HepG2 (cell line): Measurements from ENCODE around the gene CCDC70. TPM values are rescaled to one million over a fixed set of nuclear protein-coding genes. Genes with fewer than 3 reads are reported as not detected.
A peak's percentile ranks its signal among the peaks of the same experiment; 100 is the strongest.

Source experiments
- ATAC-seq: fragments of 200-7000 bp; cut with Tn5 transposase; 3 replicates; pipeline ENCODE4 v1.9.1; 2020; ENCODE audit warnings: mild to moderate bottlenecking, moderate library complexity
- BruUV-seq: library from RNA; stranded (reverse); fragments of 400-500 nt; replicated peaks from 2 replicates; lab custom pipeline; 2021; lab: Mats Ljungman, UMichigan
- CTCF ChIA-PET: fragments of 300-600 bp; formaldehyde crosslinking; extraction: SDS; loops from one replicate; lab custom pipeline; 2021; ENCODE audit warnings: low total read pairs, inconsistent platforms, low intra/inter-chr PET ratio; lab: Yijun Ruan, JAX
- POLR2A ChIA-PET: fragments of 350-600 bp; sonication (Branson Sonifier 250); formaldehyde crosslinking; loops from one replicate; lab custom pipeline; 2020; ENCODE audit warnings: antibody characterized with exemption, inconsistent platforms; lab: Yijun Ruan, JAX
- DNase-seq: peaks from one replicate; pipeline ENCODE4 v3.0.0-alpha.2; 2015; ENCODE audit warnings: low spot score
- FAIRE-seq: peaks from 3 replicates; lab custom pipeline; 2011; peaks lifted over from hg19 to GRCh38; lab: Jason Lieb, UNC
- H2AFZ ChIP-seq: one replicate; pipeline ENCODE4 v1.6.1; 2011; ENCODE audit warnings: low read length, inconsistent platforms
- H3K27ac ChIP-seq: fragments of 300-600 bp; 3 replicates; pipeline ENCODE4 v1.8.0; 2011; ENCODE audit warnings: mixed run types, mild to moderate bottlenecking, mixed read lengths, low read length, inconsistent platforms; ENCODE audit not compliant: insufficient read depth; ENCODE audit errors: extremely low read length
- H3K27me3 ChIP-seq, 2 experiments: fragments of 200-600 bp in 1 of 2; 2 replicates in 1 of 2; 3 replicates in 1 of 2; pipeline versions ENCODE4 v1.6.0 to v1.8.0; 2011; ENCODE audit warnings: low read length in 2 of 2, mild to moderate bottlenecking in 2 of 2, moderate library complexity in 2 of 2, inconsistent platforms in 1 of 2; ENCODE audit not compliant: insufficient read depth in 2 of 2, control insufficient read depth in 1 of 2
- H3K36me3 ChIP-seq, 2 experiments: fragments of 200-600 bp in 1 of 2; replicated peaks in 1 of 2; 2 replicates in 1 of 2; 3 replicates in 1 of 2; pipeline versions ENCODE4 v1.5.1 to v1.8.0; 2011; ENCODE audit warnings: low read length in 2 of 2, inconsistent platforms in 1 of 2; ENCODE audit not compliant: insufficient read depth in 2 of 2, control insufficient read depth in 1 of 2
- H3K4me1 ChIP-seq: 2 replicates; pipeline ENCODE4 v1.5.1; 2012; ENCODE audit warnings: low read length, inconsistent platforms; ENCODE audit not compliant: insufficient read depth
- H3K4me2 ChIP-seq: 2 replicates; pipeline ENCODE4 v1.6.0; 2011; ENCODE audit warnings: low read depth, low read length, inconsistent platforms
- H3K4me3 ChIP-seq, 3 experiments: fragments of 200-600 bp in 1 of 3; sonication (generic), shearing (Covaris generic) in 1 of 3; replicated peaks in 1 of 3; 2 replicates each; pipeline ENCODE4 v1.5.1; 2011 to 2016; ENCODE audit warnings: low read length in 3 of 3, inconsistent platforms in 2 of 3, low read depth in 2 of 3, mild to moderate bottlenecking in 2 of 3, control low read depth in 1 of 3, mixed read lengths in 1 of 3; ENCODE audit not compliant: insufficient read depth in 1 of 3
- H3K79me2 ChIP-seq: one replicate; pipeline ENCODE4 v1.6.1; 2011; ENCODE audit warnings: low read length, inconsistent platforms; ENCODE audit not compliant: insufficient read depth
- H3K9ac ChIP-seq: 2 replicates; pipeline ENCODE4 v1.6.0; 2011; ENCODE audit warnings: mild to moderate bottlenecking, low read depth, low read length, inconsistent platforms; ENCODE audit not compliant: insufficient read depth
- H3K9me3 ChIP-seq: 2 replicates; pipeline ENCODE4 v1.5.1; 2012; ENCODE audit warnings: mild to moderate bottlenecking, low read length
- H4K20me1 ChIP-seq: 2 replicates; pipeline ENCODE4 v1.6.0; 2011; ENCODE audit warnings: inconsistent platforms, mild to moderate bottlenecking, low read length, moderate library complexity; ENCODE audit not compliant: insufficient read depth
- NFKB2 ChIP-seq: sonication (generic); formaldehyde crosslinking; IDR thresholded peaks from 2 replicates; pipeline ENCODE4 v1.4.0; 2020; ENCODE audit warnings: missing genetic modification reagents, borderline replicate concordance
- ZNF589 ChIP-seq: sonication (generic); formaldehyde crosslinking; conservative IDR thresholded peaks from 2 replicates; pipeline ENCODE4 v1.8.0; 2022; ENCODE audit warnings: mild to moderate bottlenecking, moderate library complexity, missing genetic modification reagents
- WGBS: methylation state at CpG from one replicate; pipeline ENCODE4 v1.1.6; 2017; ENCODE audit warnings: low lambda C conversion rate; 5-methylcytosine and 5-hydroxymethylcytosine counted together
- in situ Hi-C: cut with HindIII; loops from 2 replicates; pipeline ENCODE4 v1.10.0; 2017; ENCODE audit warnings: low pct_unique_long_range_greater_than_20kb; ENCODE audit not compliant: extremely low pct_ligation_motif_present
- intact Hi-C: fragments of 100-400 bp; cut with micrococcal nuclease; formaldehyde crosslinking; loops from one replicate; pipeline ENCODE4 v1.10.0; 2022; ENCODE audit not compliant: unreplicated experiment
- polyA plus RNA-seq, 8 experiments: library from polyadenylated mRNA; depleted of rRNA in 3 of 8; stranded (reverse) in 7 of 8; unstranded in 1 of 8; fragments of >200 nt; fragmentation: Illumina TruSeq in 4 of 8; extraction: Trizol in 4 of 8; gene quantifications; 2 replicates each; pipeline versions ENCODE4 v1.2.1 to v1.2.3, GENCODE V29; 2011 to 2016; ENCODE audit warnings: low read depth in 4 of 8, missing spikeins in 1 of 8, mixed read lengths in 1 of 8; ENCODE audit not compliant: insufficient read depth in 1 of 8
- total RNA-seq, 5 experiments: library from RNA; depleted of rRNA; stranded (reverse); fragments of >200 nt; fragmentation: Illumina TruSeq; extraction: Trizol; gene quantifications; 2 replicates each; pipeline ENCODE4 v1.2.3, GENCODE V29; 2016; ENCODE audit warnings: low read depth in 1 of 5
- TF ChIP-seq, protein P1 (sequence below), 2 experiments: sonication (generic) in 1 of 2; formaldehyde crosslinking in 1 of 2; IDR thresholded peaks; 2 replicates each; pipeline versions ENCODE4 v1.5.1 to v1.6.1; 2011 to 2020; ENCODE audit warnings: borderline replicate concordance in 1 of 2, low read depth in 1 of 2, low read length in 1 of 2, mild to moderate bottlenecking in 1 of 2, missing genetic modification reagents in 1 of 2, moderate library complexity in 1 of 2

Gene CCDC70
- total and polyA plus RNA-seq, 2 of the 13 experiments (the other 11 are each of a cell fraction or from before 2014, with no cell fraction given) = 0.13 TPM; not detected in 1

DNA sequence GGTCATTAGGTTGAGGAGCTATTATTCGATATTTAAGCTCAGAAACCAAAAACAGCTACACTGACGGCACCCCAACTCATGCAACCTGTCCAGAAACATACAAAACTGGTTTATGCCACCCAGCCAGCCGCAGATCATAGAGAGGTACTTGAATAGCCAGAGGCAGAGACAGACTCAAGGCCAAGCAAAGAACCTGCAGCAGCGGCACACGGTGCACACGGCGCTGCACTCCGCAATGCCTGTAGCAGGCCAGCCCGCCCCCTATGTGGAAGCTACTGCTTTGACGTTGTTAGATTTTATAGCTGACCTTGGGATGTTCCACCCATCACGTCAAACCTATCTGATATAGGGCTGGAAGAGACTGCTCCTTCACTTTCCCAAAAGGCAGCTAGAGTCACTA lies 45.9 kb upstream of the CCDC70 start:
- in situ Hi-C loops = loop anchor here (10.0 kb wide), 1 partner anchor 309 kb away; the partner anchor contains the start of gene NEK5
- intact Hi-C loops = loop anchor here (1.0 kb wide), 2 partner anchors 311 to 385 kb away; no protein-coding TSS in a partner anchor
- H3K4me3 ChIP-seq = no peak overlapping the region
- TF ChIP-seq NFKB2 (CRISPR knock-in tag) (no peak), ZNF589 (CRISPR knock-in tag) (no peak)
- TF ChIP-seq, protein P1, sequence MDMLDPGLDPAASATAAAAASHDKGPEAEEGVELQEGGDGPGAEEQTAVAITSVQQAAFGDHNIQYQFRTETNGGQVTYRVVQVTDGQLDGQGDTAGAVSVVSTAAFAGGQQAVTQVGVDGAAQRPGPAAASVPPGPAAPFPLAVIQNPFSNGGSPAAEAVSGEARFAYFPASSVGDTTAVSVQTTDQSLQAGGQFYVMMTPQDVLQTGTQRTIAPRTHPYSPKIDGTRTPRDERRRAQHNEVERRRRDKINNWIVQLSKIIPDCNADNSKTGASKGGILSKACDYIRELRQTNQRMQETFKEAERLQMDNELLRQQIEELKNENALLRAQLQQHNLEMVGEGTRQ (IDR thresholded peaks at IDR 0.05; ENCODE audit: low read depth, low read length) = no peak
- TF ChIP-seq, protein P1 (CRISPR knock-in tag; IDR thresholded peaks at IDR 0.05; ENCODE audit: borderline replicate concordance) = no peak
- TF ChIP-seq, all 625 proteins: peak for 0
- Histone ChIP-seq H3K4me1 (peaks cover 14% of the 10 kb centered on the region), H2AFZ (no peak overlapping the region), H3K27me3 (no peaks in the 10 kb centered on the region), H3K27ac (no peak overlapping the region), H3K79me2 (no peaks in the 10 kb centered on the region), H3K4me2 (peak overlapping the region; percentile 77), H3K9me3 (no peaks in the 10 kb centered on the region), H3K9ac (no peak overlapping the region), H3K36me3 (no peaks in the 10 kb centered on the region), H4K20me1 (no peaks in the 10 kb centered on the region)
- no TSS peak for BruUV-seq
- ChIA-PET CTCF (interaction anchor here (1.1 to 1.6 kb wide), 5 partner anchors 34 to 385 kb away, joined by 4 to 9 read pairs (median 5); partner anchors contain the start of gene NEK5), POLR2A (interaction anchor here (0.9 to 2.3 kb wide), 3 partner anchors 10 to 363 kb away, joined by 3 to 10 read pairs (median 3); partner anchors contain the start of gene INTS6)
- ATAC-seq = no peak
- WGBS = 81% methylated on average over 9 of the region's 11 CpGs
- no peak for DNase-seq
- FAIRE-seq = no peak
